HepG2 (cell line): ENCODE data around the gene GUCA2B. TPM values are rescaled to one million over a fixed set of nuclear protein-coding genes. Genes with fewer than 3 reads are reported as not detected.
A peak's percentile ranks its signal among the peaks of the same experiment; 100 is the strongest.

ENCODE experiments used
- E2F1 ChIP-seq: sonication (generic); formaldehyde crosslinking; IDR thresholded peaks from 2 replicates; pipeline ENCODE4 v1.5.0; 2020; ENCODE audit warnings: missing genetic modification reagents
- FOXO1 ChIP-seq: sonication (generic); formaldehyde crosslinking; IDR thresholded peaks from 2 replicates; pipeline ENCODE4 v1.4.0; 2020; ENCODE audit warnings: missing genetic modification reagents
- HOXA7 ChIP-seq: sonication (generic); formaldehyde crosslinking; IDR thresholded peaks from 2 replicates; pipeline ENCODE4 v1.8.1; 2022; ENCODE audit warnings: mild to moderate bottlenecking, missing genetic modification reagents, moderate library complexity
- IKZF4 ChIP-seq: sonication (generic); formaldehyde crosslinking; IDR thresholded peaks from 2 replicates; pipeline ENCODE4 v1.5.1; 2020; ENCODE audit warnings: borderline replicate concordance, mild to moderate bottlenecking, low read depth, missing genetic modification reagents; ENCODE audit errors: not compliant biosample characterization
- KDM2A ChIP-seq: sonication (generic); formaldehyde crosslinking; IDR thresholded peaks from 2 replicates; pipeline ENCODE4 v1.4.0; 2020; ENCODE audit warnings: low read depth, missing genetic modification reagents, borderline replicate concordance
- MIER3 ChIP-seq: IDR thresholded peaks from 2 replicates; pipeline ENCODE4 v1.6.1; 2016; ENCODE audit warnings: missing compliant biosample characterization, borderline replicate concordance
- PAXIP1 ChIP-seq: sonication (generic); formaldehyde crosslinking; conservative IDR thresholded peaks from 2 replicates; pipeline ENCODE4 v1.4.0; 2020; ENCODE audit warnings: mild to moderate bottlenecking, missing genetic modification reagents, moderate library complexity
- REPIN1 ChIP-seq: sonication (generic); formaldehyde crosslinking; IDR thresholded peaks from 2 replicates; pipeline ENCODE4 v1.8.0; 2022; ENCODE audit warnings: missing genetic modification reagents, low read depth, mild to moderate bottlenecking, borderline replicate concordance
- RXRB ChIP-seq: IDR thresholded peaks from 2 replicates; pipeline ENCODE4 v1.6.1; 2016; ENCODE audit warnings: borderline replicate concordance, missing genetic modification reagents, missing compliant biosample characterization
- TARDBP ChIP-seq: sonication (generic); formaldehyde crosslinking; IDR thresholded peaks from 2 replicates; pipeline ENCODE4 v1.8.0; 2022; ENCODE audit warnings: mild to moderate bottlenecking, missing genetic modification reagents
- THAP11 ChIP-seq: IDR thresholded peaks from 2 replicates; pipeline ENCODE4 v1.6.1; 2016; ENCODE audit warnings: missing biosample characterization, missing genetic modification reagents
- ZFX ChIP-seq: sonication (generic); formaldehyde crosslinking; IDR thresholded peaks from 2 replicates; pipeline ENCODE4 v1.4.0; 2020; ENCODE audit warnings: mild to moderate bottlenecking, low read depth, missing genetic modification reagents, moderate library complexity
- ZSCAN21 ChIP-seq: sonication (generic); formaldehyde crosslinking; IDR thresholded peaks from 2 replicates; pipeline ENCODE4 v1.8.0; 2022; ENCODE audit warnings: mild to moderate bottlenecking, missing genetic modification reagents, moderate library complexity, borderline replicate concordance
- polyA plus RNA-seq, 8 experiments: library from polyadenylated mRNA; depleted of rRNA in 3 of 8; stranded (reverse) in 7 of 8; unstranded in 1 of 8; fragments of >200 nt; fragmentation: Illumina TruSeq in 4 of 8; extraction: Trizol in 4 of 8; gene quantifications; 2 replicates each; pipeline versions ENCODE4 v1.2.1 to v1.2.3, GENCODE V29; 2011 to 2016; ENCODE audit warnings: low read depth in 4 of 8, missing spikeins in 1 of 8, mixed read lengths in 1 of 8; ENCODE audit not compliant: insufficient read depth in 1 of 8
- total RNA-seq, 5 experiments: library from RNA; depleted of rRNA; stranded (reverse); fragments of >200 nt; fragmentation: Illumina TruSeq; extraction: Trizol; gene quantifications; 2 replicates each; pipeline ENCODE4 v1.2.3, GENCODE V29; 2016; ENCODE audit warnings: low read depth in 1 of 5
- TF ChIP-seq, protein P1 (sequence below): sonication (generic); formaldehyde crosslinking; IDR thresholded peaks from 2 replicates; pipeline ENCODE4 v1.4.0; 2020; ENCODE audit warnings: missing genetic modification reagents
- TF ChIP-seq, protein P2 (sequence below): IDR thresholded peaks from 2 replicates; pipeline ENCODE4 v1.6.1; 2012; ENCODE audit warnings: inconsistent platforms
- TF ChIP-seq, protein P3 (sequence below): IDR thresholded peaks from 2 replicates; pipeline ENCODE4 v1.4.0; 2020; ENCODE audit warnings: mild to moderate bottlenecking, missing genetic modification reagents

The GUCA2B gene
- total and polyA plus RNA-seq, 2 of the 13 experiments (the other 11 are each of a cell fraction or from before 2014, with no cell fraction given), result not detected

GRCh38 chr1:42146626-42147320, 6.4 kb upstream of the GUCA2B start (continued):
- TF ChIP-seq KDM2A, result 0 out of 2 replicates have a peak, but pooled peaks have one; percentile 28
- TF ChIP-seq MIER3 (CRISPR knock-in tag), result no peak
- TF ChIP-seq ZSCAN21, result no peak
- peak; percentile 28; the same call in 1 of the 2 replicates for TF ChIP-seq PAXIP1 (CRISPR knock-in tag)
- TF ChIP-seq, protein P1, sequence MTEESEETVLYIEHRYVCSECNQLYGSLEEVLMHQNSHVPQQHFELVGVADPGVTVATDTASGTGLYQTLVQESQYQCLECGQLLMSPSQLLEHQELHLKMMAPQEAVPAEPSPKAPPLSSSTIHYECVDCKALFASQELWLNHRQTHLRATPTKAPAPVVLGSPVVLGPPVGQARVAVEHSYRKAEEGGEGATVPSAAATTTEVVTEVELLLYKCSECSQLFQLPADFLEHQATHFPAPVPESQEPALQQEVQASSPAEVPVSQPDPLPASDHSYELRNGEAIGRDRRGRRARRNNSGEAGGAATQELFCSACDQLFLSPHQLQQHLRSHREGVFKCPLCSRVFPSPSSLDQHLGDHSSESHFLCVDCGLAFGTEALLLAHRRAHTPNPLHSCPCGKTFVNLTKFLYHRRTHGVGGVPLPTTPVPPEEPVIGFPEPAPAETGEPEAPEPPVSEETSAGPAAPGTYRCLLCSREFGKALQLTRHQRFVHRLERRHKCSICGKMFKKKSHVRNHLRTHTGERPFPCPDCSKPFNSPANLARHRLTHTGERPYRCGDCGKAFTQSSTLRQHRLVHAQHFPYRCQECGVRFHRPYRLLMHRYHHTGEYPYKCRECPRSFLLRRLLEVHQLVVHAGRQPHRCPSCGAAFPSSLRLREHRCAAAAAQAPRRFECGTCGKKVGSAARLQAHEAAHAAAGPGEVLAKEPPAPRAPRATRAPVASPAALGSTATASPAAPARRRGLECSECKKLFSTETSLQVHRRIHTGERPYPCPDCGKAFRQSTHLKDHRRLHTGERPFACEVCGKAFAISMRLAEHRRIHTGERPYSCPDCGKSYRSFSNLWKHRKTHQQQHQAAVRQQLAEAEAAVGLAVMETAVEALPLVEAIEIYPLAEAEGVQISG, result 0 out of 2 replicates have a peak, but pooled peaks have one; percentile 15
- TF ChIP-seq REPIN1, result 0 out of 2 replicates have a peak, but pooled peaks have one; percentile 47
- TF ChIP-seq IKZF4 (CRISPR knock-in tag), result peak; percentile 31
- 0 out of 2 replicates have a peak, but pooled peaks have one; percentile 47 for TF ChIP-seq HOXA7 (CRISPR knock-in tag)
- peak; percentile 38; the same call in 1 of the 2 replicates for TF ChIP-seq TARDBP (CRISPR knock-in tag)
- TF ChIP-seq ZFX, result peak; percentile 47; the same call in 1 of the 2 replicates
- TF ChIP-seq, protein P2, sequence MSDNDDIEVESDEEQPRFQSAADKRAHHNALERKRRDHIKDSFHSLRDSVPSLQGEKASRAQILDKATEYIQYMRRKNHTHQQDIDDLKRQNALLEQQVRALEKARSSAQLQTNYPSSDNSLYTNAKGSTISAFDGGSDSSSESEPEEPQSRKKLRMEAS, result 0 out of 2 replicates have a peak, but pooled peaks have one; percentile 20
- TF ChIP-seq THAP11 (CRISPR knock-in tag), result 0 out of 2 replicates have a peak, but pooled peaks have one; percentile 16
- no peak for TF ChIP-seq E2F1 (CRISPR knock-in tag)
- peak; percentile 41; the same call in 1 of the 2 replicates for TF ChIP-seq RXRB (CRISPR knock-in tag)
- TF ChIP-seq, protein P3, sequence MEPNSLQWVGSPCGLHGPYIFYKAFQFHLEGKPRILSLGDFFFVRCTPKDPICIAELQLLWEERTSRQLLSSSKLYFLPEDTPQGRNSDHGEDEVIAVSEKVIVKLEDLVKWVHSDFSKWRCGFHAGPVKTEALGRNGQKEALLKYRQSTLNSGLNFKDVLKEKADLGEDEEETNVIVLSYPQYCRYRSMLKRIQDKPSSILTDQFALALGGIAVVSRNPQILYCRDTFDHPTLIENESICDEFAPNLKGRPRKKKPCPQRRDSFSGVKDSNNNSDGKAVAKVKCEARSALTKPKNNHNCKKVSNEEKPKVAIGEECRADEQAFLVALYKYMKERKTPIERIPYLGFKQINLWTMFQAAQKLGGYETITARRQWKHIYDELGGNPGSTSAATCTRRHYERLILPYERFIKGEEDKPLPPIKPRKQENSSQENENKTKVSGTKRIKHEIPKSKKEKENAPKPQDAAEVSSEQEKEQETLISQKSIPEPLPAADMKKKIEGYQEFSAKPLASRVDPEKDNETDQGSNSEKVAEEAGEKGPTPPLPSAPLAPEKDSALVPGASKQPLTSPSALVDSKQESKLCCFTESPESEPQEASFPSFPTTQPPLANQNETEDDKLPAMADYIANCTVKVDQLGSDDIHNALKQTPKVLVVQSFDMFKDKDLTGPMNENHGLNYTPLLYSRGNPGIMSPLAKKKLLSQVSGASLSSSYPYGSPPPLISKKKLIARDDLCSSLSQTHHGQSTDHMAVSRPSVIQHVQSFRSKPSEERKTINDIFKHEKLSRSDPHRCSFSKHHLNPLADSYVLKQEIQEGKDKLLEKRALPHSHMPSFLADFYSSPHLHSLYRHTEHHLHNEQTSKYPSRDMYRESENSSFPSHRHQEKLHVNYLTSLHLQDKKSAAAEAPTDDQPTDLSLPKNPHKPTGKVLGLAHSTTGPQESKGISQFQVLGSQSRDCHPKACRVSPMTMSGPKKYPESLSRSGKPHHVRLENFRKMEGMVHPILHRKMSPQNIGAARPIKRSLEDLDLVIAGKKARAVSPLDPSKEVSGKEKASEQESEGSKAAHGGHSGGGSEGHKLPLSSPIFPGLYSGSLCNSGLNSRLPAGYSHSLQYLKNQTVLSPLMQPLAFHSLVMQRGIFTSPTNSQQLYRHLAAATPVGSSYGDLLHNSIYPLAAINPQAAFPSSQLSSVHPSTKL (CRISPR knock-in tag), result 0 out of 2 replicates have a peak, but pooled peaks have one; percentile 22
- TF ChIP-seq FOXO1 (CRISPR knock-in tag), result 0 out of 2 replicates have a peak, but pooled peaks have one; percentile 49
